SH-SY5Y (cell line): ENCODE data around the gene CHPF2.

Experiments
- GATA2 ChIP-seq: IDR thresholded peaks from 2 replicates; pipeline ENCODE4 v1.6.1; 2011; ENCODE audit warnings: mild to moderate bottlenecking, low read depth, low read length
- GATA3 ChIP-seq: IDR thresholded peaks from 2 replicates; pipeline ENCODE4 v1.6.1; 2011; ENCODE audit warnings: low read depth, mild to moderate bottlenecking, low read length, moderate library complexity

- TF ChIP-seq GATA2: no peak
- no peak for TF ChIP-seq GATA3
Observed at GRCh38 chr7:151206914-151207313, 25.4 kb upstream of the CHPF2 start.
